Left lung (tissue), 10 donors: Measurements from ENCODE around the gene RSU1. TPM values are rescaled to one million over a fixed set of nuclear protein-coding genes. Genes with fewer than 3 reads are reported as not detected.

ENCODE experiments used
- ATAC-seq: fragments of 200-7000 bp; cut with Tn5 transposase; one replicate; pipeline ENCODE4 v1.9.1; 2020; ENCODE audit warnings: moderate library complexity
- DNase-seq, 4 donors: peaks; one replicate each; pipeline ENCODE4 v3.0.0-alpha.2; 2013 to 2020
- H3K27ac ChIP-seq, 2 donors: fragments of 200-600 bp; sonication (generic) in 1 of 2; one replicate each; pipeline versions ENCODE4 v1.5.0 to v1.8.0; 2020 to 2021
- H3K27me3 ChIP-seq, 2 donors: fragments of 200-600 bp; sonication (generic) in 1 of 2; one replicate each; pipeline versions ENCODE4 v1.5.0 to v1.8.0; 2020 to 2021
- H3K36me3 ChIP-seq, 2 donors: fragments of 200-600 bp; sonication (generic) in 1 of 2; one replicate each; pipeline versions ENCODE4 v1.5.0 to v1.8.0; 2020 to 2021
- H3K4me1 ChIP-seq, 2 donors: fragments of 200-600 bp; one replicate each; pipeline ENCODE4 v1.8.0; 2021
- H3K4me3 ChIP-seq, 2 donors: fragments of 200-600 bp; sonication (generic) in 1 of 2; one replicate each; pipeline versions ENCODE4 v1.5.0 to v1.8.0; 2020 to 2021; ENCODE audit warnings: mild to moderate bottlenecking in 1 of 2
- H3K9me3 ChIP-seq, 2 donors: fragments of 200-600 bp; sonication (generic) in 1 of 2; one replicate each; pipeline versions ENCODE4 v1.5.0 to v1.8.0; 2020 to 2021
- intact Hi-C, 2 donors: fragments of 100-400 bp; cut with DNase I; formaldehyde crosslinking; loops; one replicate each; pipeline versions ENCODE4 v1.11.2 to v1.14.2; 2022
- polyA plus RNA-seq, 6 donors: library from polyadenylated mRNA; unstranded; fragments of 120-200 nt; gene quantifications; one replicate each; pipeline ENCODE4 v1.2.1, GENCODE V29; 2013; ENCODE audit not compliant: insufficient read length in 6 of 6
- total RNA-seq, 2 donors: library from RNA; stranded (reverse); fragmentation: NEBNext Ultra II Directional; extraction: Animal tissue kit (Norgen Biotek cat#: 25700); gene quantifications; one replicate each; pipeline ENCODE4 v1.2.1, GENCODE V29; 2021
- TF ChIP-seq, protein P1 (sequence below), 2 donors: fragments of 200-600 bp; sonication (generic) in 1 of 2; IDR thresholded peaks; one replicate each; pipeline versions ENCODE4 v1.5.0 to v1.8.0; 2021; ENCODE audit warnings: antibody characterized with exemption in 2 of 2
- donor health status: DM: no; HTN: yes; CAD: no.
- donor health status: DM: no; HTN: no; CAD: no.

The RSU1 gene
- total and polyA plus RNA-seq, 8 donors, result 68.1 to 114 (median 85.3) TPM

DNA sequence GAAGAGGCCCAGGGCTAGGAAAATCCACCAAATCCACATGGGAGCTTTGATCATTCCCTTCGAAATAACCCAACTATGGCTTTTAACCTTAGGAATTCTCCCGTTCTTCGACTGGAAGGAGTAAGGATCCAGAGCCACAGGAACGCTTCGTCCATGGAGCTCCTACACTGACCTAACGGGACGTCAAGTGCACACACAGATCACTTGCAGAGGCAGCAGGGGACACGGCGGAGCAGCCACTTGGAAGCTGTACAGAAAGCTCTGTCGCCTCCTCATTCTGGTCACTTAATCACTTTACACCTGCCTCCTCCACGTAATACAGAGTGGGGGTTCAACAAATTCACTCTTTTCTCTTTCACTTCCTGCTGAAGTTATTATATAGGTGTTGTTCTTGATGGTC lies 43.9 kb downstream of the RSU1 start:
- H3K27me3 ChIP-seq, result no peaks in the 10 kb centered on the region
- ATAC-seq (no peak), DNase-seq (no peak)
- TF ChIP-seq, protein P1, sequence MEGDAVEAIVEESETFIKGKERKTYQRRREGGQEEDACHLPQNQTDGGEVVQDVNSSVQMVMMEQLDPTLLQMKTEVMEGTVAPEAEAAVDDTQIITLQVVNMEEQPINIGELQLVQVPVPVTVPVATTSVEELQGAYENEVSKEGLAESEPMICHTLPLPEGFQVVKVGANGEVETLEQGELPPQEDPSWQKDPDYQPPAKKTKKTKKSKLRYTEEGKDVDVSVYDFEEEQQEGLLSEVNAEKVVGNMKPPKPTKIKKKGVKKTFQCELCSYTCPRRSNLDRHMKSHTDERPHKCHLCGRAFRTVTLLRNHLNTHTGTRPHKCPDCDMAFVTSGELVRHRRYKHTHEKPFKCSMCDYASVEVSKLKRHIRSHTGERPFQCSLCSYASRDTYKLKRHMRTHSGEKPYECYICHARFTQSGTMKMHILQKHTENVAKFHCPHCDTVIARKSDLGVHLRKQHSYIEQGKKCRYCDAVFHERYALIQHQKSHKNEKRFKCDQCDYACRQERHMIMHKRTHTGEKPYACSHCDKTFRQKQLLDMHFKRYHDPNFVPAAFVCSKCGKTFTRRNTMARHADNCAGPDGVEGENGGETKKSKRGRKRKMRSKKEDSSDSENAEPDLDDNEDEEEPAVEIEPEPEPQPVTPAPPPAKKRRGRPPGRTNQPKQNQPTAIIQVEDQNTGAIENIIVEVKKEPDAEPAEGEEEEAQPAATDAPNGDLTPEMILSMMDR (IDR thresholded peaks at IDR 0.05), result no peak
- H3K4me1 ChIP-seq, result peaks cover 0 to 6% of the 10 kb centered on the region in 2 donors
- intact Hi-C loops, result no loop called here
- H3K4me3 ChIP-seq, result no peak overlapping the region
- no peaks in the 10 kb centered on the region for H3K9me3 ChIP-seq
- H3K27ac ChIP-seq, result no peak overlapping the region
- H3K36me3 ChIP-seq, result no peaks in the 10 kb centered on the region

DNA sequence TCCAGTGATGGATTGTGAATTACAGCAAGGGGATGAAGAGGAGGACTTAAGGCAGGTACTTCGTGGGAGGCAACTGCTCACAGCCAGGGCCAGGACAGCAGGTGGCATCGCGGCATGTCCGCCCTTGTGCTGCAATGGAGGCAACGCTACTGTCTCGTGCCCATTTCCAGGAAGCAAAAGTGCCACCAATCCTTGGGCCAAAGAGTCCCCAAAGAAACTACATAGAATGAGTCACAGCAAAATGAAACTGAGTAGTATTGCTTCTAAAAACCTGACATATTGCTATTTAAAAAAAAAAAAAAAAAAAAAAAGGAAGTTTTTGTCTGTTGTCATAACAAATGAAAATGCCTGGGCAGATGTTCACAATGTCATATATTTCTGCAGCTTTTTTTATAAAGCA lies 46.6 kb downstream of the RSU1 start:
- no peaks in the 10 kb centered on the region for H3K36me3 ChIP-seq
- H3K27ac ChIP-seq, result no peak overlapping the region
- no peaks in the 10 kb centered on the region for H3K4me1 ChIP-seq
- no peak overlapping the region for H3K4me3 ChIP-seq
- intact Hi-C loops, result no loop called here
- H3K27me3 ChIP-seq, result no peaks in the 10 kb centered on the region
- ATAC-seq (no peak), DNase-seq (no peak)
- TF ChIP-seq, protein P1 (IDR thresholded peaks at IDR 0.05), result no peak
- no peaks in the 10 kb centered on the region for H3K9me3 ChIP-seq

DNA sequence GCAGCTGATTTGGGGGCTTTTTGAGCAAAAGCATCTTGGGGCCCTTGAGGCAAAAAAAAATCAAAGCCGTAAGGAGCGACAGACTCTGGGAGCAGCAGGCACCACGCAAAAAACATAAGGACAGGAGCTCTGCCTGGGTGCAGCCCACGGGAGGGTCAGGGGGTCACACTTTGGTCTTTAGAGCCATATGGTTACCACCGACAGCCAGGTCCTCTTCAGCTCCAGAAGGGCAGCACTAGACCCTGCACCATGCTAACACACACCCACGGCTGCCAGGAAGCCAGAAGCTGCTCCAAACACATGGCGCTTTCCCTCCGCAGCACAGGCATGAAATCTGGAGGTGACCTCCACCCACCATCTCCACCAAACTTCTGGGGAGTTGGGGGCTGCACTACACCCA lies 47.1 kb downstream of the RSU1 start:
- Histone ChIP-seq H3K4me1 (no peaks in the 10 kb centered on the region), H3K27ac (no peak overlapping the region), H3K27me3 (no peaks in the 10 kb centered on the region), H3K4me3 (no peak overlapping the region), H3K9me3 (no peaks in the 10 kb centered on the region), H3K36me3 (no peaks in the 10 kb centered on the region)
- intact Hi-C loops, result no loop called here
- no peak for DNase-seq
- no peak for ATAC-seq
- TF ChIP-seq, protein P1 (IDR thresholded peaks at IDR 0.05), result no peak

DNA sequence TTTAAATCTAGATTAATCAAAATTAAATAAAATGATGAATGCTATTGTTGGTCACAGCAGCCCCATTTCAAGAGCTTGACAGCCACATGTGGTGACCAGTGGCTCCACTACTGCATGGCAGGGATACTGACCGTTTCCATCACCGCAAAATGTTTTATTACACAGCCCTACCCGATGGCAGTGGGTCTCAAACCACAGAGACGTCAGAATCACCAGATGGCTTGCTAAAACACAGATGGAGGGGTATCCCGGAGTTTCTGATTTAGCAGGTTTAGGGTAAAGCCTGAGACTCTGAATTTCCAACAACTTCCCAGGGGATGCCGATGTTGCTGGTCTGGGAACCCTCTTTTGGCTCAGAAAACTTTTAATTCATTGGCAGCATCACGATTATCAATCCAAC lies 47.9 kb downstream of the RSU1 start:
- intact Hi-C loops, result no loop called here
- H3K27me3 ChIP-seq, result no peaks in the 10 kb centered on the region
- H3K27ac ChIP-seq, result no peak overlapping the region
- no peaks in the 10 kb centered on the region for H3K4me1 ChIP-seq
- peaks cover 0 to 4% of the 10 kb centered on the region in 2 donors for H3K36me3 ChIP-seq
- no peak for ATAC-seq
- no peak for DNase-seq
- H3K4me3 ChIP-seq, result no peak overlapping the region
- no peaks in the 10 kb centered on the region for H3K9me3 ChIP-seq
- TF ChIP-seq, protein P1 (IDR thresholded peaks at IDR 0.05), result no peak

DNA sequence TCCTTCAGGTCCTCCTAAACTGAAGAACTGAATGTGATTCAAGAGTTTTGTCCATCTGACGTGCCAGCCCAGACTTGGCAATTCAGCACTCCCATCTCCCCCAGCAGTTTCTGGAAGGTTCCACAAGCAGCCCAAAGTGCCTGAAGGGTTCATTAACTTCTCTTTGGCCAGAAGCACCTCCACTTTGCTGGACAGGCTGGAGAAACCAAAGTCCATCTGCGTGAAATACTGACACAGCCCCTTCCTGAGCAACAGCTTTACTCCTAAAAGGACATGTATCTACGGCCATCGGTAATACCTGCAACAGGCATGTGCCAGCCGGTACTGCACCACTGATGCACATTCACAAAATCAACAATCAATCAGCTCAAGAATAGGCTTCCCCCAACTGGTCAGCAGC lies 48.5 kb downstream of the RSU1 start:
- no peak for ATAC-seq

More for the DNA sequence above, 48.5 kb downstream of the RSU1 start:
- Histone ChIP-seq H3K36me3 (peaks cover 0 to 10% of the 10 kb centered on the region in 2 donors), H3K4me3 (no peak overlapping the region), H3K27ac (no peak overlapping the region), H3K27me3 (no peaks in the 10 kb centered on the region), H3K9me3 (no peaks in the 10 kb centered on the region), H3K4me1 (no peaks in the 10 kb centered on the region)
- TF ChIP-seq, protein P1 (IDR thresholded peaks at IDR 0.05), result no peak
- intact Hi-C loops, result no loop called here
- DNase-seq, result no peak
